CD4-positive, alpha-beta T cell (primary cell): ENCODE data around the gene TRAPPC2B. TPM values are rescaled to one million over a fixed set of nuclear protein-coding genes. Genes with fewer than 3 reads are reported as not detected.

Experiments used
- ATAC-seq: fragments of 200-7000 bp; cut with Tn5 transposase; one replicate; pipeline ENCODE4 v1.10.0; 2022; ENCODE audit warnings: mild to moderate bottlenecking; ENCODE audit not compliant: poor library complexity
- CTCF ChIA-PET: fragments of 350-600 bp; sonication (Branson Sonifier 250); formaldehyde crosslinking; loops from one replicate; lab custom pipeline; 2021; ENCODE audit warnings: antibody characterized with exemption, inconsistent platforms; lab: Charles Lee
- POLR2A ChIA-PET: fragments of 350-600 bp; sonication (Branson Sonifier 250); formaldehyde crosslinking; loops from one replicate; lab custom pipeline; 2021; ENCODE audit warnings: antibody characterized with exemption, inconsistent platforms; lab: Charles Lee
- DNase-seq, 14 experiments: peaks; one replicate each; pipeline ENCODE4 v3.0.0-alpha.2; 2013 to 2020; ENCODE audit warnings: mixed read lengths in 2 of 14
- H3K27ac ChIP-seq, 2 donors: one replicate each; pipeline versions ENCODE4 v1.5.1 to v1.7.0; 2013; ENCODE audit warnings: low read length in 2 of 2, low read depth in 1 of 2, mild to moderate bottlenecking in 1 of 2
- H3K27me3 ChIP-seq, 2 experiments: 1 replicate in 1 of 2; 2 replicates in 1 of 2; pipeline versions ENCODE4 v1.6.1 to v1.7.0; 2013; ENCODE audit warnings: low read length in 2 of 2, control low read depth in 1 of 2, mild to moderate bottlenecking in 1 of 2, moderate library complexity in 1 of 2; ENCODE audit not compliant: insufficient read depth in 2 of 2, control insufficient read depth in 1 of 2
- H3K36me3 ChIP-seq: one replicate; pipeline ENCODE4 v1.6.1; 2013; ENCODE audit warnings: low read length, control low read depth; ENCODE audit not compliant: insufficient read depth
- H3K4me1 ChIP-seq: one replicate; pipeline ENCODE4 v1.6.1; 2013; ENCODE audit warnings: low read length, control low read depth; ENCODE audit not compliant: insufficient read depth
- H3K4me3 ChIP-seq: one replicate; pipeline ENCODE4 v1.5.1; 2013; ENCODE audit warnings: mild to moderate bottlenecking, low read length, moderate library complexity
- H3K9me3 ChIP-seq, 2 experiments: 1 replicate in 1 of 2; 2 replicates in 1 of 2; pipeline versions ENCODE4 v1.6.1 to v1.7.0; 2013; ENCODE audit warnings: low read length in 2 of 2, mild to moderate bottlenecking in 2 of 2, control low read depth in 1 of 2, moderate library complexity in 1 of 2; ENCODE audit not compliant: control insufficient read depth in 1 of 2, insufficient read depth in 1 of 2
- H3K27ac Mint-ChIP-seq: one replicate; pipeline ENCODE4 v1.8.0; 2020; ENCODE audit warnings: mixed read lengths
- H3K27me3 Mint-ChIP-seq: one replicate; pipeline ENCODE4 v1.8.0; 2021; ENCODE audit warnings: mixed read lengths
- H3K36me3 Mint-ChIP-seq: one replicate; pipeline ENCODE4 v1.8.0; 2021; ENCODE audit warnings: low read depth, mixed read lengths
- H3K4me1 Mint-ChIP-seq: one replicate; pipeline ENCODE4 v1.8.0; 2021; ENCODE audit warnings: low read depth, mixed read lengths
- H3K4me3 Mint-ChIP-seq: one replicate; pipeline ENCODE4 v1.8.0; 2020; ENCODE audit warnings: mild to moderate bottlenecking, mixed read lengths
- H3K9me3 Mint-ChIP-seq: one replicate; pipeline ENCODE4 v1.8.0; 2020; ENCODE audit warnings: mixed read lengths
- intact Hi-C, 2 experiments: fragments of 100-400 bp; cut with DNase I in 1 of 2; cut with micrococcal nuclease in 1 of 2; formaldehyde crosslinking; loops; one replicate each; pipeline versions ENCODE4 v1.15.1 to v1.9.0; 2023 to 2025; cut with DNase I, micrococcal nuclease
- total RNA-seq, 174 experiments: library from RNA in 2 of 174; stranded (reverse) in 2 of 174; gene quantifications; one replicate each; pipeline ENCODE4 v1.2.3 and lab custom pipeline; 2021 to 2026
- TF ChIP-seq, protein P1 (sequence below): fragments of 200-600 bp; IDR thresholded peaks from one replicate; pipeline ENCODE4 v1.8.0; 2022; ENCODE audit warnings: antibody characterized with exemption, mild to moderate bottlenecking

TRAPPC2B gene
- total RNA-seq, 2 experiments from 2014 or later, result 11.5 to 12.7 TPM

DNA sequence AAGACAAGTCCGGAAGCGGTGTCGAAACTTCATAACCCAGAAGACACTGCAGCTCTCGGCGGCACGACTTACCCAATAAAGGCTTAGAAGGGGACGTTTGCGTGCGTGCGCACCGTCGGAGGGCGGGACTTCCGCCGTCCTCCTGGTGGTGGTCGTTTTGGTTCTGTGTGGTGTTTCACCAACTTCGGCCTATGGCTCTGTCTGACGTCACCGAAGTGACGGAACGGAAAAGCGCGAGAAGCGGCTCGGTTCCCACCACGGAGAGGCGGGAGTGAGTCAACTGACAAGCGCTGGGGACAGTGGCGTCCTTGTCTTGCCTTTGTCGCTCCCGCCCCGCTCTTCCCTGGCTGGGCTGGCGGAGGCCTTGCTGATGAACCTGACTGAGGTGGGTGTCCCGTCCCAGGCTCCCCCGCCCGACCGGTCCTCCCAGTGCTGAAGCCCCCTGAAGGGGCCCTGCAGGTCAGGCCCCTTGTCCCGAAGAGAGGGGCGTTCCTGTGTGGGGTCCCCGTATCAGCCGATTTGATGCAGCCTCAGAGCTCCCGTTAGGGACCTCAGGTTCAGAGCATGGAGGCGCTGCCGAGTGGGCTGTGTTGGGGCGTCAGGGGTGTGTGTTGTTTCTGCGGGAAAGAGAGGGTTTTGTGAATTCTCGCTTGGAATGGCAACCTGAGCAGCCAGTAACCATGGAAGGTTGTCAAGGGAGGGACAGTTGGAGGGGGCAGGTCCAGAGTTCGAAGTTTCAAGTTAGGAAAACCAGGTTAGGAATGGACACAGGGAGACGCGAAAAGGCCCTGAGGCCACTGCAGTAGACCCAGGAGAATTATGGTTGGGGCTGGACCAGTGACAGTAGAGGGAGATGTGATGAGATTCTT is 26.6 kb downstream of the TRAPPC2B start, which contains the start of gene ZNF548:
ZNF548 (plus strand) TSS at position 125 of the 869 bp plus-strand sequence; CDS start at position 371, 246 bp downstream.
- H3K4me3 ChIP-seq, result peak within 1 kb of the TSS; percentile 86
- H3K36me3 ChIP-seq, result peaks cover 20% of the 10 kb centered on the region
- Mint-ChIP-seq H3K9me3 (peaks cover 17% of the 10 kb centered on the region), H3K27me3 (no peaks in the 10 kb centered on the region), H3K36me3 (peaks cover 76% of the 10 kb centered on the region), H3K4me1 (peaks cover 33% of the 10 kb centered on the region), H3K27ac (peak within 1 kb of the TSS; percentile 95), H3K4me3 (peak within 1 kb of the TSS; percentile 98)
- H3K4me1 ChIP-seq, result peaks cover 18% of the 10 kb centered on the region
- no peaks in the 10 kb centered on the region for H3K27me3 ChIP-seq
- peak within 1 kb of the TSS; percentile 86 to 95 for H3K27ac ChIP-seq
- intact Hi-C loops, result loop anchor here (1.0 to 2.0 kb wide), 7 partner anchors 21 to 189 kb away; partner anchors contain the start of genes ZNF17 (in 2 of the 2), ZNF749 (in 2 of the 2), TRAPPC2B (in 1 of the 2) and ZNF547 (in 1 of the 2)
- DNase-seq, result peak; percentile 87 to 99 (median 95)
- TF ChIP-seq, protein P1, sequence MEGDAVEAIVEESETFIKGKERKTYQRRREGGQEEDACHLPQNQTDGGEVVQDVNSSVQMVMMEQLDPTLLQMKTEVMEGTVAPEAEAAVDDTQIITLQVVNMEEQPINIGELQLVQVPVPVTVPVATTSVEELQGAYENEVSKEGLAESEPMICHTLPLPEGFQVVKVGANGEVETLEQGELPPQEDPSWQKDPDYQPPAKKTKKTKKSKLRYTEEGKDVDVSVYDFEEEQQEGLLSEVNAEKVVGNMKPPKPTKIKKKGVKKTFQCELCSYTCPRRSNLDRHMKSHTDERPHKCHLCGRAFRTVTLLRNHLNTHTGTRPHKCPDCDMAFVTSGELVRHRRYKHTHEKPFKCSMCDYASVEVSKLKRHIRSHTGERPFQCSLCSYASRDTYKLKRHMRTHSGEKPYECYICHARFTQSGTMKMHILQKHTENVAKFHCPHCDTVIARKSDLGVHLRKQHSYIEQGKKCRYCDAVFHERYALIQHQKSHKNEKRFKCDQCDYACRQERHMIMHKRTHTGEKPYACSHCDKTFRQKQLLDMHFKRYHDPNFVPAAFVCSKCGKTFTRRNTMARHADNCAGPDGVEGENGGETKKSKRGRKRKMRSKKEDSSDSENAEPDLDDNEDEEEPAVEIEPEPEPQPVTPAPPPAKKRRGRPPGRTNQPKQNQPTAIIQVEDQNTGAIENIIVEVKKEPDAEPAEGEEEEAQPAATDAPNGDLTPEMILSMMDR, result no peak
- ChIA-PET CTCF (interaction anchor here (0.5 to 1.6 kb wide), 3 partner anchors 17 to 292 kb away, joined by 3 to 7 read pairs (median 3); partner anchors contain the start of genes ZNF543 and ZNF551), POLR2A (interaction anchor here (0.6 to 1.9 kb wide), 17 partner anchors 17 to 793 kb away, joined by 3 to 12 read pairs (median 4); partner anchors contain the start of genes TRAPPC2B, ZNF264, ZNF274 and ZNF304)
- H3K9me3 ChIP-seq, result peaks cover 0 to 10% of the 10 kb centered on the region in 2 experiments
- ATAC-seq, result peak; percentile 96

DNA sequence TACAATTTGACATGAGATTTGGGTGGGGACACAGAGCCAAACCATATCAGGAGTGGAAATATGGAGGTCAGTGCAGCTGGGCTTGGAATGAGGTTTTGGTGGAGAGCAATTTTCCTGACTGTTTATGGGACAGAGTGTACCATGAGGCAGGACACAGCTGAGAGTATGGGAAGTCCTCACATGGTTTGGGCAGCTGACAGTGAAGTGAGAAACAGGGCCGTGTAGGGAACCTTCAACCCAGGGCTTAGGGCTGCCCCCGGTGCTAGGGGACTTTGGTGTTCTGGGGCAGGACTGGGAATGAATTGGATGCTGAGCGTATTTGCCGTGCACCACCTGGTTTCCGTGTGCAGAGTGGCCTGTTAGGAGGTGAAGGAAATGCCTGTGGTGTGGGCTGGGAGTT is 32.4 kb downstream of the TRAPPC2B start:
- no peak overlapping the region for H3K27ac ChIP-seq
- H3K36me3 ChIP-seq, result peaks cover 64% of the 10 kb centered on the region
- TF ChIP-seq, protein P1, result no peak
- Mint-ChIP-seq H3K27me3 (no peaks in the 10 kb centered on the region), H3K4me1 (peaks cover 15% of the 10 kb centered on the region), H3K36me3 (peaks cover 100% of the 10 kb centered on the region), H3K4me3 (no peak overlapping the region), H3K9me3 (peaks cover 33% of the 10 kb centered on the region), H3K27ac (no peak overlapping the region)
- ATAC-seq (no peak), DNase-seq (no peak)
- ChIA-PET POLR2A (no interaction called here), CTCF (no interaction called here)
- no peaks in the 10 kb centered on the region for H3K27me3 ChIP-seq
- H3K4me3 ChIP-seq, result no peak overlapping the region
- H3K9me3 ChIP-seq, result peaks cover 37 to 51% of the 10 kb centered on the region in 2 experiments
- H3K4me1 ChIP-seq, result peaks cover 2% of the 10 kb centered on the region
- intact Hi-C loops, result no loop called here

DNA sequence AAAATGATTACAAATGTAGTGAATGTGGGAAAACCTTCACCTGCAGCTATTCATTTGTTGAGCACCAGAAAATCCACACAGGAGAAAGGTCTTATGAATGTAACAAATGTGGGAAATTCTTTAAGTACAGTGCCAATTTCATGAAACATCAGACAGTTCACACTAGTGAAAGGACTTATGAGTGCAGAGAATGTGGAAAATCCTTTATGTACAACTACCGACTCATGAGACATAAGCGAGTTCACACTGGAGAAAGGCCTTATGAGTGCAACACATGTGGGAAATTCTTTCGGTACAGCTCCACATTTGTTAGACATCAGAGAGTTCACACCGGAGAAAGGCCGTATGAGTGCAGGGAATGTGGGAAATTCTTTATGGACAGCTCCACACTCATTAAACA is 35.5 kb downstream of the TRAPPC2B start:
- TF ChIP-seq, protein P1, result no peak
- Mint-ChIP-seq H3K27me3 (no peaks in the 10 kb centered on the region), H3K9me3 (peaks cover 33% of the 10 kb centered on the region), H3K4me3 (no peak overlapping the region), H3K36me3 (peaks cover 91% of the 10 kb centered on the region), H3K27ac (no peak overlapping the region), H3K4me1 (no peaks in the 10 kb centered on the region)
- Histone ChIP-seq H3K27ac (no peak overlapping the region), H3K9me3 (peaks cover 39 to 61% of the 10 kb centered on the region in 2 experiments), H3K4me3 (no peak overlapping the region), H3K36me3 (peaks cover 53% of the 10 kb centered on the region), H3K4me1 (no peaks in the 10 kb centered on the region), H3K27me3 (no peaks in the 10 kb centered on the region)
- ATAC-seq, result no peak
- ChIA-PET CTCF (no interaction called here), POLR2A (no interaction called here)
- intact Hi-C loops, result no loop called here
- DNase-seq, result no peak
